ENCODE results near the gene KANK4. TPM values are rescaled to one million over a fixed set of nuclear protein-coding genes. Genes with fewer than 3 reads are reported as not detected.

KANK4 gene
- total RNA-seq, 4 donors from 2014 or later: 0.54 to 0.59 (median 0.56) TPM; not detected in 1

GRCh38 chr1:62315387-62315786 lies 3.8 kb downstream of the KANK4 start:
- Histone ChIP-seq H3K4me1 (peaks cover 3 to 12% of the 10 kb centered on the region in 2 donors), H3K27me3 (no peaks in the 10 kb centered on the region), H3K36me3 (no peaks in the 10 kb centered on the region), H3K27ac (no peak overlapping the region), H3K4me3 (replicated peaks in 1 of 3) (no peak overlapping the region), H3K9me3 (no peaks in the 10 kb centered on the region)
- no peak for DNase-seq
- no peak for TF ChIP-seq CTCF (IDR thresholded peaks at IDR 0.05)
- TF ChIP-seq POLR2A (IDR thresholded peaks at IDR 0.05): no peak
- WGBS, 2 donors: 92 to 95% methylated on average over 5 of the region's 5 CpGs
- intact Hi-C loops (cut with DNase I): no loop called here

- H3K4me1 ChIP-seq: peaks cover 3 to 12% of the 10 kb centered on the region in 2 donors
- H3K36me3 ChIP-seq: no peaks in the 10 kb centered on the region
- TF ChIP-seq CTCF (IDR thresholded peaks at IDR 0.05) (no peak), POLR2A (IDR thresholded peaks at IDR 0.05) (no peak)
- intact Hi-C loops (cut with DNase I): no loop called here
- 89 to 93% methylated on average over 16 of the region's 16 CpGs for WGBS, 2 donors
- H3K9me3 ChIP-seq: no peaks in the 10 kb centered on the region
- no peak for DNase-seq
- H3K4me3 ChIP-seq (replicated peaks in 1 of 3): no peak overlapping the region
- no peak overlapping the region for H3K27ac ChIP-seq
- no peaks in the 10 kb centered on the region for H3K27me3 ChIP-seq
Measured at GRCh38 chr1:62314454-62315350, 4.5 kb downstream of the KANK4 start.

- H3K4me3 ChIP-seq (replicated peaks in 1 of 3): no peak overlapping the region
- H3K9me3 ChIP-seq: no peaks in the 10 kb centered on the region
- H3K36me3 ChIP-seq: no peaks in the 10 kb centered on the region
- no peaks in the 10 kb centered on the region for H3K4me1 ChIP-seq
- DNase-seq: no peak
- intact Hi-C loops (cut with DNase I): no loop called here
- no peaks in the 10 kb centered on the region for H3K27me3 ChIP-seq
- no peak overlapping the region for H3K27ac ChIP-seq
- 59 to 65% methylated on average over 4 of the region's 4 CpGs for WGBS, 2 donors
- TF ChIP-seq CTCF (IDR thresholded peaks at IDR 0.05): no peak
- TF ChIP-seq POLR2A (IDR thresholded peaks at IDR 0.05): no peak
Measured at GRCh38 chr1:62312698-62313097, 6.5 kb downstream of the KANK4 start.

GRCh38 chr1:62311473-62311943 lies 7.7 kb downstream of the KANK4 start:
- no peak for DNase-seq
- Histone ChIP-seq H3K4me1 (no peaks in the 10 kb centered on the region), H3K4me3 (replicated peaks in 1 of 3) (no peak overlapping the region), H3K27me3 (no peaks in the 10 kb centered on the region), H3K27ac (no peak overlapping the region), H3K9me3 (no peaks in the 10 kb centered on the region), H3K36me3 (no peaks in the 10 kb centered on the region)
- WGBS, 2 donors: 80% methylated on average over 6 of the region's 6 CpGs
- TF ChIP-seq CTCF (IDR thresholded peaks at IDR 0.05): no peak
- TF ChIP-seq POLR2A (IDR thresholded peaks at IDR 0.05): no peak
- intact Hi-C loops (cut with DNase I): no loop called here

GRCh38 chr1:62309906-62310305 lies 9.3 kb downstream of the KANK4 start:
- no peak for DNase-seq
- H3K36me3 ChIP-seq: no peaks in the 10 kb centered on the region
- intact Hi-C loops (cut with DNase I): no loop called here
- 83 to 86% methylated on average over 6 to 7 of the region's 7 CpGs for WGBS, 2 donors
- no peaks in the 10 kb centered on the region for H3K4me1 ChIP-seq
- no peaks in the 10 kb centered on the region for H3K27me3 ChIP-seq
- no peak for TF ChIP-seq CTCF (IDR thresholded peaks at IDR 0.05)
- no peak for TF ChIP-seq POLR2A (IDR thresholded peaks at IDR 0.05)
- H3K27ac ChIP-seq: no peak overlapping the region
- H3K4me3 ChIP-seq (replicated peaks in 1 of 3): no peak overlapping the region
- H3K9me3 ChIP-seq: no peaks in the 10 kb centered on the region
